Ascending aorta (tissue), 2 donors: ENCODE measurements around the gene CEP85L. TPM values are rescaled to one million over a fixed set of nuclear protein-coding genes. Genes with fewer than 3 reads are reported as not detected.

Experiments used
- DNase-seq, 2 donors: peaks; one replicate each; pipeline ENCODE4 v3.0.0-alpha.2; 2019; ENCODE audit warnings: low spot score in 2 of 2
- H3K27ac ChIP-seq, 2 donors: fragments of 200-600 bp; sonication (generic); one replicate each; pipeline ENCODE4 v1.5.1; 2016 to 2017; ENCODE audit warnings: mild to moderate bottlenecking in 1 of 2
- H3K27me3 ChIP-seq: fragments of 200-600 bp; sonication (generic); one replicate; pipeline ENCODE4 v1.5.1; 2017
- H3K36me3 ChIP-seq, 2 donors: fragments of 200-600 bp; sonication (generic); one replicate each; pipeline ENCODE4 v1.5.1; 2016
- H3K4me1 ChIP-seq, 2 donors: fragments of 200-600 bp; sonication (generic); one replicate each; pipeline ENCODE4 v1.5.1; 2016 to 2017; ENCODE audit warnings: mild to moderate bottlenecking in 1 of 2
- H3K4me3 ChIP-seq, 2 donors: fragments of 200-600 bp; sonication (generic); one replicate each; pipeline ENCODE4 v1.5.1; 2016 to 2017; ENCODE audit warnings: mild to moderate bottlenecking in 1 of 2
- H3K9me3 ChIP-seq, 2 donors: fragments of 200-600 bp; sonication (generic); one replicate each; pipeline ENCODE4 v1.5.1; 2016
- CTCF ChIP-seq, 3 experiments: fragments of 200-600 bp in 2 of 3; fragments of 450-650 bp in 1 of 3; sonication (generic) in 2 of 3; IDR thresholded peaks; one replicate each; pipeline ENCODE4 v1.5.1; 2016 to 2019; ENCODE audit warnings: antibody characterized with exemption in 3 of 3, mild to moderate bottlenecking in 1 of 3, moderate library complexity in 1 of 3
- intact Hi-C: fragments of 100-400 bp; cut with DNase I; formaldehyde crosslinking; loops from one replicate; pipeline ENCODE4 v1.15.1; 2023
- total RNA-seq: library from RNA; depleted of rRNA; stranded (reverse); fragments of >200 nt; gene quantifications from one replicate; pipeline ENCODE4 v1.1.0, GENCODE V29; 2016

Gene CEP85L
- total RNA-seq, 1 donor from 2014 or later: 15.0 TPM

- Histone ChIP-seq H3K27ac (no peak overlapping the region), H3K9me3 (no peaks in the 10 kb centered on the region), H3K36me3 (no peaks in the 10 kb centered on the region), H3K4me3 (no peak overlapping the region), H3K27me3 (no peaks in the 10 kb centered on the region), H3K4me1 (no peaks in the 10 kb centered on the region)
- intact Hi-C loops: no loop called here
- TF ChIP-seq CTCF (IDR thresholded peaks at IDR 0.05): no peak
- DNase-seq: no peak
Measured at GRCh38 chr6:118677193-118677592, 25.8 kb upstream of the CEP85L start.

GRCh38 chr6:118675225-118675624 is 23.8 kb upstream of the CEP85L start:
- DNase-seq: no peak
- H3K27me3 ChIP-seq: no peaks in the 10 kb centered on the region
- no peak overlapping the region for H3K4me3 ChIP-seq
- intact Hi-C loops: no loop called here
- H3K27ac ChIP-seq: no peak overlapping the region
- TF ChIP-seq CTCF (IDR thresholded peaks at IDR 0.05): no peak
- no peaks in the 10 kb centered on the region for H3K9me3 ChIP-seq
- H3K36me3 ChIP-seq: no peaks in the 10 kb centered on the region
- H3K4me1 ChIP-seq: no peaks in the 10 kb centered on the region

GRCh38 chr6:118674772-118675171 is 23.4 kb upstream of the CEP85L start:
- no peak for DNase-seq
- Histone ChIP-seq H3K9me3 (no peaks in the 10 kb centered on the region), H3K4me3 (no peak overlapping the region), H3K36me3 (no peaks in the 10 kb centered on the region), H3K4me1 (no peaks in the 10 kb centered on the region), H3K27me3 (no peaks in the 10 kb centered on the region), H3K27ac (no peak overlapping the region)
- intact Hi-C loops: no loop called here
- no peak for TF ChIP-seq CTCF (IDR thresholded peaks at IDR 0.05)

GRCh38 chr6:118672678-118673077 is 21.3 kb upstream of the CEP85L start:
- H3K4me1 ChIP-seq: no peaks in the 10 kb centered on the region
- H3K9me3 ChIP-seq: no peaks in the 10 kb centered on the region
- TF ChIP-seq CTCF (IDR thresholded peaks at IDR 0.05): no peak
- H3K27ac ChIP-seq: no peak overlapping the region
- no peaks in the 10 kb centered on the region for H3K36me3 ChIP-seq
- intact Hi-C loops: no loop called here
- H3K4me3 ChIP-seq: no peak overlapping the region
- no peaks in the 10 kb centered on the region for H3K27me3 ChIP-seq
- DNase-seq: no peak

GRCh38 chr6:118669561-118669960 is 18.2 kb upstream of the CEP85L start:
- intact Hi-C loops: no loop called here
- DNase-seq: no peak
- no peak for TF ChIP-seq CTCF (IDR thresholded peaks at IDR 0.05)
- no peaks in the 10 kb centered on the region for H3K9me3 ChIP-seq
- H3K36me3 ChIP-seq: no peaks in the 10 kb centered on the region
- no peak overlapping the region for H3K4me3 ChIP-seq
- H3K27ac ChIP-seq: no peak overlapping the region
- no peaks in the 10 kb centered on the region for H3K27me3 ChIP-seq
- H3K4me1 ChIP-seq: no peaks in the 10 kb centered on the region

- Histone ChIP-seq H3K27ac (no peak overlapping the region), H3K36me3 (no peaks in the 10 kb centered on the region), H3K4me3 (no peak overlapping the region), H3K27me3 (no peaks in the 10 kb centered on the region), H3K4me1 (no peaks in the 10 kb centered on the region), H3K9me3 (no peaks in the 10 kb centered on the region)
- intact Hi-C loops: no loop called here
- TF ChIP-seq CTCF (IDR thresholded peaks at IDR 0.05): no peak
- DNase-seq: no peak
Measured at GRCh38 chr6:118668761-118669385, 17.5 kb upstream of the CEP85L start.
